Suppressor macrophage treated with lipopolysaccharide for 1 hour (primary cell): Measurements from ENCODE around the gene MAPK8IP1.

Experiments used
- DNase-seq, 3 donors: peaks; one replicate each; pipeline ENCODE4 v3.0.0-alpha.2; 2020 to 2022

MAPK8IP1 gene

GRCh38 chr11:45913514-45913913 lies 28.1 kb downstream of the MAPK8IP1 start:
- no peak for DNase-seq

GRCh38 chr11:45913942-45914635 lies 28.6 kb downstream of the MAPK8IP1 start:
- no peak for DNase-seq

- no peak for DNase-seq
Measured at GRCh38 chr11:45915446-45915845, 30.0 kb downstream of the MAPK8IP1 start.

GRCh38 chr11:45917286-45917622 lies 31.8 kb downstream of the MAPK8IP1 start:
- DNase-seq: no peak

GRCh38 chr11:45917623-45918330 lies 32.3 kb downstream of the MAPK8IP1 start, which contains the start of gene PEX16:
TSS of gene PEX16 (minus strand) at chr11:45917877. CDS start at chr11:45917811, 66 bp downstream.
- DNase-seq: peak; percentile 99

- DNase-seq: peak; percentile 81 to 92 (median 85)
Measured at GRCh38 chr11:45918331-45918941, 33.0 kb downstream of the MAPK8IP1 start.

GRCh38 chr11:45918962-45919675 lies 33.7 kb downstream of the MAPK8IP1 start:
- DNase-seq: no peak

GRCh38 chr11:45919806-45920530 lies 34.5 kb downstream of the MAPK8IP1 start:
- no peak for DNase-seq

- no peak for DNase-seq
Measured at GRCh38 chr11:45920531-45921477, 35.4 kb downstream of the MAPK8IP1 start.

GRCh38 chr11:45921561-45922424 lies 36.3 kb downstream of the MAPK8IP1 start:
- no peak for DNase-seq

GRCh38 chr11:45922425-45923082 lies 37.1 kb downstream of the MAPK8IP1 start, which contains the start of gene LARGE2:
TSS of gene LARGE2 (plus strand) at chr11:45922656. CDS start at chr11:45922883, 227 bp downstream.
- DNase-seq: no peak

- DNase-seq: no peak
Measured at GRCh38 chr11:45924036-45924915, 38.8 kb downstream of the MAPK8IP1 start.

GRCh38 chr11:45924927-45925326 lies 39.5 kb downstream of the MAPK8IP1 start:
- no peak for DNase-seq

- DNase-seq: no peak
Measured at GRCh38 chr11:45925550-45925949, 40.1 kb downstream of the MAPK8IP1 start.

GRCh38 chr11:45926001-45926401 lies 40.5 kb downstream of the MAPK8IP1 start:
- no peak for DNase-seq

- no peak for DNase-seq
Measured at GRCh38 chr11:45926536-45927331, 41.3 kb downstream of the MAPK8IP1 start.

GRCh38 chr11:45927332-45927683 lies 41.9 kb downstream of the MAPK8IP1 start:
- no peak for DNase-seq
